Esophagus muscularis mucosa (tissue), 4 donors: ENCODE measurements around the gene SIX4. TPM values are rescaled to one million over a fixed set of nuclear protein-coding genes. Genes with fewer than 3 reads are reported as not detected.

Source experiments
- DNase-seq: peaks from one replicate; pipeline ENCODE4 v3.0.0-alpha.2; 2017; ENCODE audit errors: extremely low spot score
- H3K27ac ChIP-seq, 4 donors: fragments of 200-600 bp; sonication (generic); replicated peaks in 1 of 4; 1 replicate in 3 of 4; 2 replicates in 1 of 4; pipeline ENCODE4 v1.5.1; 2016 to 2019; ENCODE audit warnings: mild to moderate bottlenecking in 1 of 4
- H3K27me3 ChIP-seq, 4 donors: fragments of 200-600 bp; sonication (generic); one replicate each; pipeline versions ENCODE4 v1.5.1 to v1.6.0; 2016 to 2019
- H3K36me3 ChIP-seq, 4 donors: fragments of 200-600 bp; sonication (generic); one replicate each; pipeline ENCODE4 v1.5.1; 2016 to 2019
- H3K4me1 ChIP-seq, 4 donors: fragments of 200-600 bp; sonication (generic); one replicate each; pipeline ENCODE4 v1.5.1; 2016 to 2019
- H3K4me3 ChIP-seq, 4 donors: fragments of 200-600 bp; sonication (generic); 1 replicate in 2 of 4; 2 replicates in 2 of 4; pipeline ENCODE4 v1.5.1; 2016 to 2019; ENCODE audit warnings: mild to moderate bottlenecking in 4 of 4, moderate library complexity in 1 of 4
- H3K9me3 ChIP-seq, 4 donors: fragments of 200-600 bp; sonication (generic); 1 replicate in 3 of 4; 2 replicates in 1 of 4; pipeline ENCODE4 v1.5.1; 2016 to 2019
- CTCF ChIP-seq, 3 experiments: fragments of 200-600 bp in 2 of 3; fragments of 450-650 bp in 1 of 3; sonication (generic) in 2 of 3; IDR thresholded peaks; one replicate each; pipeline ENCODE4 v1.5.1; 2017 to 2019; ENCODE audit warnings: antibody characterized with exemption in 3 of 3, mild to moderate bottlenecking in 2 of 3, moderate library complexity in 1 of 3
- EP300 ChIP-seq: sonication (generic); formaldehyde crosslinking; IDR thresholded peaks from one replicate; pipeline ENCODE4 v1.6.1; 2017; ENCODE audit warnings: antibody characterized with exemption
- POLR2A ChIP-seq: fragments of 450-650 bp; IDR thresholded peaks from one replicate; pipeline ENCODE4 v1.6.1; 2017; ENCODE audit warnings: antibody characterized with exemption, moderate library complexity, mild to moderate bottlenecking, low read depth
- POLR2AphosphoS5 ChIP-seq, 2 donors: sonication (generic); formaldehyde crosslinking; IDR thresholded peaks; one replicate each; pipeline ENCODE4 v1.6.1; 2017; ENCODE audit warnings: antibody characterized with exemption in 2 of 2
- WGBS: methylation state at CpG from one replicate; pipeline ENCODE4 v1.1.5; 2018; 5-methylcytosine and 5-hydroxymethylcytosine counted together
- intact Hi-C: fragments of 100-400 bp; cut with DNase I; formaldehyde crosslinking; loops from one replicate; pipeline ENCODE4 v1.15.1; 2023
- total RNA-seq, 4 donors: library from RNA; depleted of rRNA; stranded (reverse); fragments of >200 nt; gene quantifications; one replicate each; pipeline versions ENCODE4 v1.1.0 to v1.2.1, GENCODE V29; 2016

The SIX4 gene
- total RNA-seq, 4 donors from 2014 or later: 1.7 to 4.2 (median 2.7) TPM

- no peaks in the 10 kb centered on the region for H3K9me3 ChIP-seq
- TF ChIP-seq POLR2A: no peak
- TF ChIP-seq POLR2AphosphoS5 (IDR thresholded peaks at IDR 0.05): no peak
- TF ChIP-seq CTCF (IDR thresholded peaks at IDR 0.05): no peak
- TF ChIP-seq EP300: no peak
- H3K4me1 ChIP-seq: peaks cover 0 to 36% (median 17%) of the 10 kb centered on the region in 4 donors
- no peaks in the 10 kb centered on the region for H3K27me3 ChIP-seq
- H3K4me3 ChIP-seq: no peak overlapping the region
- intact Hi-C loops: no loop called here
- H3K36me3 ChIP-seq: no peaks in the 10 kb centered on the region
- 88% methylated on average over 1 of the region's 1 CpG for WGBS
- no peak for DNase-seq
- H3K27ac ChIP-seq: no peak overlapping the region
These were observed 36.1 kb upstream of the SIX4 start for GRCh38 chr14:60760209-60760608.

GRCh38 chr14:60758885-60759284, 34.7 kb upstream of the SIX4 start:
- Histone ChIP-seq H3K9me3 (no peaks in the 10 kb centered on the region), H3K4me3 (no peak overlapping the region), H3K4me1 (peaks cover 0 to 36% (median 17%) of the 10 kb centered on the region in 4 donors), H3K27ac (no peak overlapping the region), H3K36me3 (no peaks in the 10 kb centered on the region), H3K27me3 (no peaks in the 10 kb centered on the region)
- intact Hi-C loops: no loop called here
- TF ChIP-seq EP300: no peak
- TF ChIP-seq CTCF (IDR thresholded peaks at IDR 0.05): no peak
- TF ChIP-seq POLR2AphosphoS5 (IDR thresholded peaks at IDR 0.05): no peak
- no peak for TF ChIP-seq POLR2A
- DNase-seq: no peak
- 43% methylated on average over 2 of the region's 2 CpGs for WGBS

GRCh38 chr14:60757567-60758002, 33.4 kb upstream of the SIX4 start:
- Histone ChIP-seq H3K4me3 (no peak overlapping the region), H3K27ac (no peak overlapping the region), H3K4me1 (peaks cover 0 to 36% (median 17%) of the 10 kb centered on the region in 4 donors), H3K27me3 (no peaks in the 10 kb centered on the region), H3K9me3 (no peaks in the 10 kb centered on the region), H3K36me3 (no peaks in the 10 kb centered on the region)
- intact Hi-C loops: no loop called here
- no peak for TF ChIP-seq CTCF (IDR thresholded peaks at IDR 0.05)
- no peak for TF ChIP-seq EP300
- TF ChIP-seq POLR2AphosphoS5 (IDR thresholded peaks at IDR 0.05): no peak
- TF ChIP-seq POLR2A: no peak
- no peak for DNase-seq
- 83% methylated on average over 1 of the region's 1 CpG for WGBS

- Histone ChIP-seq H3K36me3 (no peaks in the 10 kb centered on the region), H3K27ac (no peak overlapping the region), H3K9me3 (no peaks in the 10 kb centered on the region), H3K4me1 (peaks cover 0 to 36% (median 17%) of the 10 kb centered on the region in 4 donors), H3K27me3 (no peaks in the 10 kb centered on the region), H3K4me3 (no peak overlapping the region)
- no peak for DNase-seq
- intact Hi-C loops: no loop called here
- TF ChIP-seq CTCF (IDR thresholded peaks at IDR 0.05): no peak
- no peak for TF ChIP-seq POLR2AphosphoS5 (IDR thresholded peaks at IDR 0.05)
- no peak for TF ChIP-seq EP300
- TF ChIP-seq POLR2A: no peak
- WGBS: 24% methylated on average over 1 of the region's 1 CpG
These were observed 32.7 kb upstream of the SIX4 start for GRCh38 chr14:60756847-60757246.
